Femur (tissue), 1 donor: ENCODE measurements around the gene MSI1.

Experiments used
- DNase-seq: peaks from one replicate; pipeline ENCODE4 v3.0.0-alpha.2; 2017

Gene MSI1

DNA sequence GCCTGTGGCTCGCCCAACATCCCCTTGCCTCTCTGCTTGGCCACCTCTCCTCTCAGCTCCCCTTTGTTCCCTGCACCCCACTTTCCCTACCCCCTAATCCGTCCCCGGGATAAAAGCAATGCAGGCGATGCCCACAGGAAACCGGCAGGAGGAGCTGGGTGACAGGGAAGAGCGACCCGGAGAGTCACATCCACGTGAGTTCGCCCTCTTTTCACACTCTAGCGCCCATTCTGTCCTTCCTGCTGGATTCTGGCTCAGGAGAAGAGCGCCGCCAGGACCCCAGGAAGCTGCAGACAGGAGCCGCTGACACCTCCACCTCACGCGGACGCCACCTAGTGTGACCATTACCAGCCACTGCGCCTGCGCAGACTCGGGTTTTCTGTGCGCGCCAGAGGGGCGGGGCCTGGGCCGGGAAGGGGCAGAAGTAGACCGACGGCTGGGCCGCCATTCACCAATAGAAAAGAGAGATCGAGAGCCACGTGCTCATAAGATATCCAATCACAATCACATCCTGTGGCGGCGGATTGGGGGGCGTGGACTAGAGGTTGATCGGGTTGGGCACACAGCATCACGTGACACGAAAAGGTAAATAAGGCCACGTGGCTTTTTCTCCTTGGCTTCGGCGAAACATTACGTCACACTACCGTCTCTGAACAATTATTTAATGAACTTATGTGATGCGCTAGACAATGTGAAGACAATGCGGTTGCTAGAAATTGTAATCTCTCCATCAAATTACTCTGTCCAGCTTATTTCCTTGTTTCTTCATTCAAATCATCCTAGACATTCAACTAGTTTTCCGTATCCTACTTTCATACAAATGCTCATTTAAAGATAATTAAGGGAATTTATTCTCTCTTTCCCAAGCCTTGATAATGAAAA, 51.5 kb downstream of the MSI1 start:
- peak; percentile 99 for DNase-seq

DNA sequence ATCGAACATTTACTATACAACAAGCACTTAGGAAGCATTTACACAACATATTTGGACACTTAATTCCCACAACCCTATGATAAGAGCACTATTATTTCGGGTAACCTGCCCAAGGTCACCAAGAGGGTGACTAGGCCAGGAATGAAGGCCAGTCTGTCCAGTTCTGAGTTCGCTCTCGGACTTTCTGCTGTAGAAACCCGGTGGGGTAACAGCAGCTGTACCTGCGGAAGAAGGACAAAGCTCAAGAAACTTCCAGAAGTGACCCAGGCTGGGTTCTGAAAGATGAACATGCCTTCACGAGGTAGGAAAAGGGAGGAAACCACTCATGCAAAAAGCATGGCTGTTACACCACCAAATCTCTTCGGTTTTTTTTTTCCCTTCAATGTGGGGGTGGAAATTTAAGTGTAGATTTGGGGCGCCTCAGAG, 52.2 kb downstream of the MSI1 start:
- no peak for DNase-seq

DNA sequence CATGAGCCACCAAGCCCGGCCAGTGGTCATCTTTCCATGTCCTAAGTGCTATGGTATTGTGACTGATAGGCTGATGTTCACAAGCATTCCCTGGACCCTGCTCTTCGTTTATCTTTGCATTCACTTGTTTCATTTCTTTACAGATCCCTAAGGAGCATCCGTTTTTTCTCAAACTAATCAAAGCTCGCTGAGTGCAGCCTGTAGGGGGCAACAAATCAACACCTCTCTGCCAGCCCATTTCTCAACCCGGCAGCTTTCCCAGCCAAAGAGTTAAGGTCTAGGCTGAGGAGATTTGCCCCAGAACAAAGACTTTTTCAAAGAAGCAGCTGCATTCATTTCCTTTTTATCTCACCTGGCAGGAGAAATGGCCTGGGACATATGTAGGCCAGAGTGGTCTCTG, 54.7 kb downstream of the MSI1 start:
- no peak for DNase-seq

DNA sequence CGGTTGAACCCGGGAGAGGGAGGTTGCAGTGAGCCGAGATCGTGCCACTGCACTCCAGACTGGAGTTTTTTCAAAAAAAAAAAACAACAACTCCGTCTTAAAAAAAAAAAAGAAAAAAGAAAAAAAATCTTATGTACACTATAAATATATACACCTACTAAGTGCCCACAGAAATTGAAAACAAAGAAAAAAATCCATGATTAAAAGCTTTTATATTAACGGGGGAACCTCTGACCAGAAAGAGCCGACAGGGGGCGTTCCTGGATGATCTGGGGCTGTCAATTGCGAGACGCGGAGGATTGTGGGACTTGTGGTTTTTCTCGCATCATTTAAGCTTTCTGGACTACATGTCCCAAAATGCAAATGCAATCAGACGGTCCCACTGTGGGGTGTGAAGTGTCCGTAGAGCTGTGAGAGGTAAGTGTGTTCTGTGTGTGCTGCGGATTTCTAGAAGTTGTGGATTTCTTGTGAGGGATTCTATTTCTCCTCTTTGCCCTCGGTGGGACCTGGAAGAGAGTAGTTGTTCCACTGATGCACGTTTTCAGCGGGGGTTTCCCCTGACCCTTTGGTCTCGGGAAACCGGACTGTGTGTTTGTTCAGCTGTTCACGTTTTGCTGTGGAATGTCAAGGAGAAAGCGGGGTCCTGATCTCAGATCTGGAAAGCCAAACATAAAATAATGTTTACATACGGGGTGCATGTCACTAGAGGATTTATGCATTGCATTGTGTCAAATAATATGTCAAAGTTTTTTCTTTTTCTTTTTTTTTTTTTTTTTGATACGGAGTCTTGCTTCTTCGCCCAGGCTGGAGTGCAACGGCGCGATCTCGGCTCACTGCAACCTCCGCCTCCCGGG, 66.8 kb downstream of the MSI1 start, which contains the start of gene SIRT4:
SIRT4 (plus strand) TSS at position 360 of the 854 bp plus-strand sequence. CDS start 1,241 bp downstream, outside the sequence.
- DNase-seq, result peak; percentile 94

DNA sequence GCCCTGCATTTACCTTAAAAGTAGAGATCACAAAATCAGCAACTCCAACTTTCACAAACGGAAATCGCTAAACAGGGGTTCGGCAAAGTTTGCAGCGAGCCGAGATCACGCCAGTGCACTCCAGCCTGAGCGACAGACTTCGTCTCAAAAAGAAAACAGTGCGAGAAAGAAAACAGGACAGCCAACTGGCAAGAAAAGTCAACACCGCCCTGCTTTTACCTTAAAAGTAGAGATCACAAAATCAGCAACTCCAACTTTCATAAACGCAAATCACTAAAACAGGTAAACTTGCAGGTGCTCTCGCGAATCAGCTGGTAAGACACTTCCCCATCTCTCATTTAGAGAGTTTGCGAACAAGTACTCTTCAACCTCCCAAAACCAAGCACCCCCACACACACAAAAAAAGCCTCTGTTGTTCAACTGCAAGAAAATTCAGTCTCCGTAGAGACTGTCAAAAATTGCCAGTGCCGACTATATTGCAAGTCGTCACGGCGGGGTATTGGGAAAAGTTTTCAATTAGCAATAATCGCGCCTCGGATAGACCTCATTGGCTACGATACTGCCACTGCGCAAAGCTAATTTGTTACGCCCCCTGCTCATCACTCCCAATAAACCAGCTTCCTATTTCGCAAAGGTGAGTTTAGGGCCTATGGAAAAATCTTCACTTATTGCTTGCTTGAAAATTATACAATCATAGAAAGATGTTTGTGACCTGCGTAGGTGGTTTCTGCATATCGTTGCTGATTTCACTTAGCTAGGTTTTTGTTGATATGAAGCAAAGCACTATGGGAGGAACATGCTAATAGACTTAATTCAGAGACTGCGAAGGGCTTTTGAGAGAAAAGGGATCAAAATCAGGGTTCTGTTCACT, 76.1 kb downstream of the MSI1 start, which contains the start of gene RNU4-1:
RNU4-1 (minus strand) TSS at position 577 of the 871 bp plus-strand sequence.
- DNase-seq, result peak; percentile 87

DNA sequence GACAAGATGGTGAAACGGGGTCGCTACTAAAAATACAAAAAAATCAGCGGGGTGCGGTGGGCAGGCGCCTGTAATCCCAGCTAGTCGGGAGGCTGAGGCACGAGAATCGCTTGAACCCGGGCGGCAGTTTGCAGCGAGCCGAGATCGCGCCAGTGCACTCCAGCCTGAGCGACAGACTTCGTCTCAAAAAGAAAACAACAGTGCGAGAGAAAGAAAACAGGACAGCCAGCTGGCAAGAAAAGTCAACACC, 76.6 kb downstream of the MSI1 start:
- DNase-seq, result no peak
